GM12892 (cell line): Measurements from ENCODE around the gene AMZ1.

ENCODE experiments used
- DNase-seq: peaks from one replicate; pipeline ENCODE4 v3.0.0; 2011; ENCODE audit not compliant: insufficient read length
- FAIRE-seq: peaks from 2 replicates; lab custom pipeline; 2011; peaks lifted over from hg19 to GRCh38; lab: Jason Lieb, UNC
- POLR2A ChIP-seq: IDR thresholded peaks from 2 replicates; pipeline ENCODE4 v1.6.1; 2011; ENCODE audit warnings: low read depth, low read length, control low read depth
- POLR2AphosphoS5 ChIP-seq: IDR thresholded peaks from 2 replicates; pipeline ENCODE4 v1.6.1; 2011; ENCODE audit warnings: low read depth, low read length, control low read depth
- TAF1 ChIP-seq: IDR thresholded peaks from 2 replicates; pipeline ENCODE4 v1.6.1; 2011; ENCODE audit warnings: low read depth, mild to moderate bottlenecking, control low read depth, low read length, borderline replicate concordance

The AMZ1 gene

DNA sequence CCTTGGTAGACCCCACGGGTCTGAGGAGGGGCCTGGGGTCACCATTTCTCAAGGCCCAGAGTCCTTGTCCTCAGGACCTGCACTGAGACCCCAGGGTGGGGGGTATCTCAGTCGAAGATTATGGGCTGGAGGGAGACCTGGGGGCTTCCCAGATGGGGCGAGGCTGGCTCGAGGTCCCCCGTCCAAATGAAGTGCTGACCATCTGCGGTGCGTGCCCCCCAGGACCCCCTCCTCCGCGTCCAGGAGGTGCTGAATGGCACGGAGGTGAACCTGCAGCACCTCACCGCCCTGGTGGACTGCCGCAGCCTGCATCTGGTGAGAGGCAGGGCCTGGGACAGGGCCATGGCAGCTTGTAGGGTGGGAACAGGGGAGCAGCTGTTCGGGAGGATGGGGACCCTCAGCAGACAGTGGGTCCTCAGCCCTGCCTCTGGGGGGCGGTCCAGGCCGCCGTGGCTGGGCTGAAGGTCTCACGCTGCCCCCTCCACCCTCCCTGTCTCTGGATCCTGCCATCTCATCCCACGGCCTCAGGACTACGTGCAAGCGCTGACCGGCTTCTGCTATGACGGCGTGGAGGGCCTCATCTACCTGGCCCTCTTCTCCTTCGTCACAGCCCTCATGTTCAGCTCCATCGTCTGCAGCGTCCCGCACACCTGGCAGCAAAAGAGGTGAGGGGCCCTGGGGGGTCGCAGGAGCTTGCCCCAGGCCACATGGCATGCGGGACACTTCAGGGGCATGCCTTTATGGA, 32.0 kb upstream of the AMZ1 start:
- TF ChIP-seq POLR2AphosphoS5 (no peak), POLR2A (no peak), TAF1 (no peak)
- DNase-seq = no peak
- FAIRE-seq = no peak

DNA sequence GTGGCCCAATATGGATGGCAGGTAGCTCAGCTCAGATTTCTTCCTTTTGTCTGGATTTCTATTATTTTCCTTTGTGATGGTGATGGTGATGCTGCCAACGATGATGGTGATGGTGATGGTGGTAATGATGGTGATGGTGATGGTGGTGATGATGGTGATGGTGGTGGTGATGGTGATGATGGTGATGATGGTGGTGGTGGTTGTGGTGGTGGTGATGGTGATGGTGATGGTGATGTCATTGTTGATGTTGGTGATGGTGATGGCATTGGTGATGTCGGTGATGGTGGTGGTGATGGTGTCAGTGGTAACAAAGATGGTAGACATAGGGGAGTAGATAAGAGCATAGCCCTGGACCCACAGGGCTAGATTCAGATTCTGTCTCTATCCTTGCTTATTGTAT, 30.8 kb upstream of the AMZ1 start:
- no peak for TF ChIP-seq POLR2AphosphoS5
- no peak for TF ChIP-seq POLR2A
- no peak for TF ChIP-seq TAF1
- DNase-seq = no peak
- peak; percentile 80 for FAIRE-seq

DNA sequence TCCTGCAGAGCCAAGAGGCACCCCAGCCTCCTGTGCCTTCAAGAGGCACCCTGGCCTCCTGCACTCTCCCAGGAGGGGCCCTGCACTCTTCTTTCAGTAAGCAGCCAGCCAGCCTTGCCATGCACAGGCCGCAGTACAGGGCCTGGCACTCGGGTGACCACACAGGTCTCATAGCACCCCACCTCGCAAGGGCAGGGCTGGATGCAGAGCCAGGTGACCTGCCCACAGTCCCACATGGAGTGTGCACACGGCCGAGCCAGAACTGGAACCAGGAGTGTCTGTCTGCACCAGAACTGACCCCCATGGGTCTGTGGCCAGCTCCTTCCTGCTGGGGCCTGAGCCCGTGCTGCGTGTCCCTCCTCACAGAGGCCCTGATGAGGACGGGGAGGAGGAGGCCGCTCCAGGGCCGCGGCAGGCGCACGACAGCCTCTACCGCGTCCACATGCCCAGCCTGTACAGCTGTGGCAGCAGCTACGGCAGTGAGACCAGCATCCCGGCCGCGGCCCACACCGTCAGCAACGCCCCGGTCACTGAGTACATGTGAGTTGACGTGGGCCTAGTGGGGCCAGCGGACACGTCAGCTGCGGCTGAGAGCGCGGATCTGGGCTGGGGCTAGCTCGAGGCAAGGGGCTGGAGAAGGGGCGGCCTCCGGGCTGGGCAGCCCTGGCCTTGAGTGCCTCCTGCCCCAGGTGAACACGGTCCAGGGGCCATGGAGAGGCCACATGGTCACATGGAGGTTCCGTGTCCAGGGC, 29.9 kb upstream of the AMZ1 start:
- no peak for FAIRE-seq
- no peak for DNase-seq
- no peak for TF ChIP-seq POLR2AphosphoS5
- no peak for TF ChIP-seq TAF1
- TF ChIP-seq POLR2A = no peak

DNA sequence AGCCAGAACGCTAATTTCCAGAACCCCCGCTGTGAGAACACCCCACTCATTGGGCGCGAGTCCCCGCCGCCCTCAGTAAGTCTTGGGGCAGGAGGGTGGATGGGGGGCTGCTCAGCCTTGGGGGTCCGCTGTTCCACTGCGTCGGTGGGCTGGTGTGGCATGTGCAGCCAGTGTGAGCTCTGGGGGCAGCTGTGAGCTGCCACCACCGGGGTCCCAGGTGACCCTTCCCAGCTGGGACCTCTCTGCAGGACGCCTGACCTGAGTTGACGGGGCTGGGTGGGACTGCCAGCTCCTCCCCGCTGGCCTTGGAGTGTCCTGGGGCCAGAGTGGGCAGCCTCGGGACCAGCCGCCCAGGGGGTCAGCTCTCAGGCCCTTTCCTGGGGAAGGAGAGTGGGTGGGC, 29.1 kb upstream of the AMZ1 start:
- FAIRE-seq = no peak
- TF ChIP-seq POLR2A = no peak
- TF ChIP-seq POLR2AphosphoS5 = no peak
- no peak for TF ChIP-seq TAF1

DNA sequence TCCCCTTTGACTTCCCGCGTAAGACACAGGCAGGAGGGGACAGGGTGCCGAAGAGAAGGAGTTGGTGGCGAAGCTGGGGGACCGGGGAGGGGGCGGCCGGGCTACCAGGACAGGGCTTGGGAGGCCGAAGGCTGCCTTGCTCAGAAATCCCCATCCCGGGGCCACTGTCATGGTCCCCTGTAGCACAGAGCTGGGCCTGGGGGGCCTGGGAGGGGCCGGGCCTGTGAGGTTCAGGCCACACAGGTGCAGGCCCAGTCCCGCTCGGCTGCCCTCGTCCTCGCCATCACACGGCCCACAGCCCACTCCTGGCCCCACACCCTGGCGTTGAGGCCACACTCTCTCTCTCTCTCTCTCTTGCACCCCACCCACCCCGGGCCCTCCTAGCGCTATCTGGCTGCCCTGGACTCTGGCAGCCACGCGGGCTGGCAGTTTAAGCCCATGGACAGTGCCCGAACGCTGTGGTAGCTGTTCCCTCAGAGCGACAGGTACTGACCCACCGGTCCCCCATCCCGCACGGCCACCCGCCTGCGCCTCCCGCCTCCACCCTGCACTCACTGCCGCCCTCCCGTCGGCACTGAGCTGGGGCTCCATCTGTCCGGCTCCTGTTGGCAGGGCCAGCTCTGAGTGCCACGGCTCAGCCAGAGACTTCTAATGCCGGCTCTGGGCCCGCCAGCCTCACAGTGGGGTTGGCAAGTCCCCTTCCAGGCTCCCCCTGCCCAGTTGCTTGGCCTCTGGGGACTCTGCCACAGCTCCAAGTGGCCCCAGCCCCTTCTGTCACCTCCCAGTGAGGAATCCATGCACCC, 28.2 kb upstream of the AMZ1 start:
- FAIRE-seq (no peak), DNase-seq (no peak)
- no peak for TF ChIP-seq POLR2AphosphoS5
- no peak for TF ChIP-seq TAF1
- TF ChIP-seq POLR2A = no peak

More for the DNA sequence above, 29.1 kb upstream of the AMZ1 start:
- no peak for DNase-seq

DNA sequence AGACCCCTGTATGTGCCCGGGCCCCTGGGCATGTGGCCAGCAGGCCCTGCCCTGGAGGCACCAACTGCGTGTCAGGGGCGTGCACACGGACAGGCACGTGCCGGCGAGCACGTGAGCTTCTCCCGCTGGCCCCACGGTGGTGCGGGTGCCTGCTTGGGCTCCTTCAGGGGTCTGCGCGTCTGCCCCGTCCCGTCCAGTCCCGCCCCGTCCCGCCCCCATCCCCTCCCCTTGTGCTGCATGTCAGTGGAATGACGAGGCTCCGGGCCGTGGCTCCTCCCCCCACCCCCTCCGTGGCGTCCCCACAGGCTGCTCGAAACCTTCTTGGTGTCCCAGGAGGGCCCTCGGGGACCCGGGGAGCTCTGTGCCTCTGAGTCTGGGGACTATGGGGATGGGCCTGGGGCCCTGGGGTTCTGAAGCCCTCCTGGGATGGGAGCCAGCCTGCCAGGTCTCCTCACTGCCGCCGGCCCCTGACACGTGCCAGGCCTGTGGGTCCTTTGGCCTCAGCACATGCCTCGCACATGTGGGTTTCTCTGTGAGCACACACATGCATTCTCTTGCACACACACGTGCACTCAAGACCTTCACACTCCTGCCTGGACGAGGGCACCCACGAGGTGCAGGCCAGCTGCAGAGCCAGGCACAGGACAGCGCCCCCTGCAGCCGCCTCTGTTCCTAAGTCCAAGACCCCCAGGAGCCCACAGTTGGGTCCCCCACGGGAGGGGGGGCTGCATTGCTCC, 27.5 kb upstream of the AMZ1 start:
- DNase-seq (no peak), FAIRE-seq (no peak)
- TF ChIP-seq POLR2A (no peak), POLR2AphosphoS5 (no peak), TAF1 (no peak)

DNA sequence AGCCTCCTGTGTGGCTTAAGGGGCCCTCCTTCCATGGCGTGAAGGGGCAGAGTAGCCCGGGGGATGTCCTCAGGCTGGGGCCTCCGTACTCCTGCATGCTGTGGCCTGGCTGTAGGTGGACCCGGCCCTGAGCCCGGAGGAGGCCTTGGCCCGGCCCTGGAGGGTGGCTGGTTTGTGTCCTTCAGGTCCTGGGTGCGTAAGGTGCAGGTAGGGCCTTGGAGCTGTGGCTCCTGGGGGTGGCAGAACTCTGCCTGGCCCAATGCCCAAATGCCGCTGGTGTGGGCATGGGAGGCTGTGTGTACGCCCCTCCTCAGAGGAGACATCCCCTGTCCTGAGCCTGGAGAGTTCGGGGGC, 26.9 kb upstream of the AMZ1 start:
- FAIRE-seq (no peak), DNase-seq (no peak)
- no peak for TF ChIP-seq POLR2AphosphoS5
- no peak for TF ChIP-seq TAF1
- no peak for TF ChIP-seq POLR2A

DNA sequence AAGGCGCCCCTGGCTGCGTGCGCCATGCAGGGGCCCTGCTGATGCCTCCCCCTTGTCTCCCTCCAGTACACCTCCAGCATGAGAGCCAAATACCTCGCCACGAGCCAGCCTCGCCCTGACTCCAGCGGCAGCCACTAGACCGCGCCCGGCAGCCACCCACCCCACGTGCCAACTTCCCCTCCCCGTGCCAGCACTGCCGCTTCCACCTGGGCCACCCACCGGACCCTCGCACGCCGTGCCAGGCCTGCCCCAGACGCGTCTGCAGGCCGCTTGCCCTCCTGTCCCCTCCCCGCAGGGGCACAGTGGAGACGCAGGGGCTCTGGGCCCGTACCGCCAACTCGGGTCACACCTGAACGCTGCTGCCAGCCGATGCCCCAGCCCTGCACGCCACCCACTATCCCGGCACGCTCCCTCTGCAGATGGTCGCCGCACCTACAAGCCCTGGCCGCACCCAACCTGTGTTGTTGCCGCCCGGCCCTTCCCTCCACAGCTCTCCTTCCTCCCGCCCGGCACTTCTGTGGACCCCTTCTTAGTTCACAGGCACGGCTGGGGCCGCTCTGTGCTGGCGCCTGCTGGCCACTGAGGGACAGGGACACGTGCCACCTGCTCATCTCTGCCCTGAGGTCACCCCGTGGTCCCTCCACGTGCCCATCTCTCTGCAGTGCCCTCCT, 26.3 kb upstream of the AMZ1 start:
- DNase-seq (no peak), FAIRE-seq (no peak)
- TF ChIP-seq POLR2A (no peak), TAF1 (no peak), POLR2AphosphoS5 (no peak)

DNA sequence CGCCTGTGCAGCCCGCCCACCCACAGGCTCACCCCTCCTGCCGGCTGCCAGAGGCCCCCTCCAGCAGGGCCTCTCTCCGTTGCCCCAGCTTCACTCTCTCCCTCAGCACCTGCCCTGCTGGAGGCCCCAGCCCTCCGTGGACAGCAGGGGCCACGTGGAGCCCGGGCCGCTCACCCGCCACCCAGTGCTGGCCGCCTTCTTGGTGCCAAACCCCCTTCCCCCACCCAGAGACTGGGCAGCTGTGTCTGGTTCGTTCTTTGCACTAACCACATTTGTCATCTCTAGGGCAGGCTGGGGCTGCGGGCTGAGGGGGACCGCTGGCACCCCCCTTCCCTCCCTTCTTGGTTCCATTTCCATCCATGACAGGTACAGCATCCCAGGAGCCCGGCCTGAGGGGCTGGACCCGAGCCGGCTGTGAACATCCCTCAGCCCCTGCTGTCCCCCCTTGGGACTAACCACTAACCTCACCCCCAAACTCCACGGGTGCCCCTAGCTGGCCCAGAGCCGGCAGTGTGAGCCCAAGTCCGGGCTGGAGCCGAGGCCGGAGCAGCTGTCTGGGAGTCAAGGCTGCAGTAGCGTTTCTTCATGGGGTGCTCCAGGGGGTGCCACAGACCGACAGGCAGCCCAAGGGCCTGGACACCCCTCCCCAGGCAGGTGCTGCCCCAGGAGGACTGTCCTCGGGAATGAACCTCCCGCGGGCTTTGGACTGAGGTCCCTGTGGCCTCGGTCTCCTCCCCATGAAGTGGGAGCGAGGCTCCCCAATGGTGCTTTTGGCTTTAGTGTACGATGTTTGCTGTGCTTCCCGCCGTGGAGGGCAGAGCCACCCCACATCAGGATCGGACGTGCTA, 25.5 kb upstream of the AMZ1 start:
- TF ChIP-seq POLR2A = no peak
- no peak for DNase-seq
- FAIRE-seq = no peak

DNA sequence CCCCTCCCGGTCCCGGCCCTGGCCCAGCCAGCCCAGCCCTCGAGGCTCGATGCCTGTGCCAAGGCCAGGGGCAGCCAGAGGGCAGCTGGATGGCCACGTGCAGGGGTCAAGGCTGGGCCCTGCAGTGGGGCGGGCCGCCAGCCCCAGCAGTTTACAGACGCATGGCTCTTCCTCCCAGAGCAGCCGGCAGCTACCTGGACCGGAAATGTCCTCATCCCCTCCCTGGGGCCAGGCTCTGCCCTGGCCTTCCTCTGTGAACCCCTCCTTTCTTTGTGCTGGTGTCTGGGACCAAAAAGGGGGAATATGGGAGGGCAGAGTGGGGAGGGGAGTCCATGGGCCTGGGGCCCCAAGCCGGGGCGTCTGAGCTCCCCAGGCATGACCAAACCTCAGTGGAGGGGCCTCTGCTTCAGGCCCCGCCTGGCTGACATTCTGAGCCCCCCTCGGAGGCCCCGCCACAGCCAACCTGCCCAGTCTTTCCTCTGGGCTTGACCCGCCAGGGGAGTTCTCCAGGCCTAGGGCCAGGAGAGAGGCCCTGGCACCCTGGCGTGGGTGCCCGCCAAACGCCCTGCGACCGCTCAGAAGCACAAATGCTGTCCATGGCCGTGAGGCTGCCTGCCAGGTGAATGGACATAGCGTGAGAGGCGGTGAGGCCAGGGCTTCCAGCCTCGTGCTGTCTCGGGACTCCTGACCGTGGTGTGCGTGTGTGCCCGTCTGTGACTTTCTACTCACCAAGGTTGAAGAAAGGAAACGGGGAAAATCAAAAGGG, 24.7 kb upstream of the AMZ1 start:
- no peak for TF ChIP-seq TAF1
- no peak for TF ChIP-seq POLR2A
- TF ChIP-seq POLR2AphosphoS5 = no peak
- no peak for DNase-seq
- FAIRE-seq = no peak
